Osteocyte (in vitro differentiated cells): Measurements from ENCODE around the gene PDE3A. TPM values are rescaled to one million over a fixed set of nuclear protein-coding genes. Genes with fewer than 3 reads are reported as not detected.

Source experiments
- DNase-seq: peaks from one replicate; pipeline ENCODE4 v3.0.0; 2021; ENCODE audit warnings: mixed read lengths; ENCODE audit not compliant: unreplicated experiment; ENCODE audit errors: extremely low spot score
- H3K27ac Mint-ChIP-seq: one replicate; pipeline ENCODE4 v1.8.0; 2021; ENCODE audit warnings: mild to moderate bottlenecking, mixed read lengths; ENCODE audit not compliant: unreplicated experiment
- H3K27me3 Mint-ChIP-seq: one replicate; pipeline ENCODE4 v1.8.0; 2021; ENCODE audit warnings: mixed read lengths; ENCODE audit not compliant: unreplicated experiment
- H3K36me3 Mint-ChIP-seq: one replicate; pipeline ENCODE4 v1.8.0; 2021; ENCODE audit warnings: mixed read lengths; ENCODE audit not compliant: unreplicated experiment
- H3K4me1 Mint-ChIP-seq: one replicate; pipeline ENCODE4 v1.8.0; 2021; ENCODE audit warnings: mixed read lengths; ENCODE audit not compliant: unreplicated experiment
- H3K4me3 Mint-ChIP-seq: one replicate; pipeline ENCODE4 v1.8.0; 2021; ENCODE audit warnings: mild to moderate bottlenecking, moderate library complexity, mixed read lengths; ENCODE audit not compliant: unreplicated experiment
- H3K9me3 Mint-ChIP-seq: one replicate; pipeline ENCODE4 v1.8.0; 2021; ENCODE audit warnings: mixed read lengths; ENCODE audit not compliant: unreplicated experiment
- total RNA-seq: library from RNA; stranded (reverse); gene quantifications from 2 replicates; pipeline ENCODE4 v1.2.1, GENCODE V29; 2021
- TF ChIP-seq, protein P1 (sequence below): fragments of 200-600 bp; sonication (generic); IDR thresholded peaks from 2 replicates; pipeline ENCODE4 v1.5.0; 2021; ENCODE audit warnings: antibody characterized with exemption, mild to moderate bottlenecking, moderate library complexity

Gene PDE3A
- total RNA-seq, 1 donor from 2014 or later = 27.8 TPM

DNA sequence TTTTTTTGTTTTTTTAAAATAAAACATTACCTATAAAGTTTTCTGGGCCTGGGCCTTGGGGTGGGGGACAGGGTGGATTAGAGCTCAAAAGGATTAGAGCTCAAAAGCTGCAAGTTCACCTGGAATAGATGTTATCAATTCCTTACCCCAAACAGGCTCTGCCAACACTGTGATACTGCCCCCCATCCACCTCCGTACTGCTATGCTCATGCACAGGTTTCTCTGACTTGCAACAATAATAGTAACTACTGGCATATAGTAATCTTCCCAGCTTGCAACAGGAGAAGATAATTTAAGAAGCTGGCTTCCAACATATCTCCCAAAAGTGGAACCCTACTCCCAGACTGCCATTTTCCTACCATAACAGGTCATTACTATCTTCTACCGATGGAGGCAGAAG lies 275.5 kb downstream of the PDE3A start:
- Mint-ChIP-seq H3K27ac (no peak overlapping the region), H3K4me3 (no peak overlapping the region), H3K4me1 (peaks cover 9% of the 10 kb centered on the region), H3K27me3 (no peaks in the 10 kb centered on the region), H3K36me3 (peaks cover 22% of the 10 kb centered on the region), H3K9me3 (no peaks in the 10 kb centered on the region)
- TF ChIP-seq, protein P1, sequence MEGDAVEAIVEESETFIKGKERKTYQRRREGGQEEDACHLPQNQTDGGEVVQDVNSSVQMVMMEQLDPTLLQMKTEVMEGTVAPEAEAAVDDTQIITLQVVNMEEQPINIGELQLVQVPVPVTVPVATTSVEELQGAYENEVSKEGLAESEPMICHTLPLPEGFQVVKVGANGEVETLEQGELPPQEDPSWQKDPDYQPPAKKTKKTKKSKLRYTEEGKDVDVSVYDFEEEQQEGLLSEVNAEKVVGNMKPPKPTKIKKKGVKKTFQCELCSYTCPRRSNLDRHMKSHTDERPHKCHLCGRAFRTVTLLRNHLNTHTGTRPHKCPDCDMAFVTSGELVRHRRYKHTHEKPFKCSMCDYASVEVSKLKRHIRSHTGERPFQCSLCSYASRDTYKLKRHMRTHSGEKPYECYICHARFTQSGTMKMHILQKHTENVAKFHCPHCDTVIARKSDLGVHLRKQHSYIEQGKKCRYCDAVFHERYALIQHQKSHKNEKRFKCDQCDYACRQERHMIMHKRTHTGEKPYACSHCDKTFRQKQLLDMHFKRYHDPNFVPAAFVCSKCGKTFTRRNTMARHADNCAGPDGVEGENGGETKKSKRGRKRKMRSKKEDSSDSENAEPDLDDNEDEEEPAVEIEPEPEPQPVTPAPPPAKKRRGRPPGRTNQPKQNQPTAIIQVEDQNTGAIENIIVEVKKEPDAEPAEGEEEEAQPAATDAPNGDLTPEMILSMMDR = no peak
- DNase-seq = no peak

DNA sequence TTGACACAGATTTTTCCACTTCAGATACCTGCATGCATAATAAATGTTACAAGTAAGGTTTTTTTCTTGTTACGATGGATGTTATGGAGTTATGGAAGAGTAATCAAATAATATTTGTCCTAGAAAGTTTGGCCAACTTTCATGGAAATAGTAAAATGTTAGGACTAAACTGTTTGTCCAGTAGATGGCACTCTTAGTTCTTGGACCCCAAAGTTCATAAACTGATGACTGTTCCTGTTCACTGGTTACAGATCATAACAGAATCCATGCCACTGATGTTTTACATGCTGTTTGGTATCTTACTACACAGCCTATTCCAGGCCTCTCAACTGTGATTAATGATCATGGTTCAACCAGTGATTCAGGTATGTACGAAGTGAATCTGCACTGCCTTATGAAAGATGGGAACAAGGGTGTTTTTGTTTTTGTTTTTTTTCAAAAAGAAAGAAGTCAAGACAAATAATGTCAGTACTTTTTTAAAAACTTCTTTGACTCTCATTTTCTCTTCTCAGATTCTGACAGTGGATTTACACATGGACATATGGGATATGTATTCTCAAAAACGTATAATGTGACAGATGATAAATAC lies 278.0 kb downstream of the PDE3A start:
- peak overlapping the region; percentile 27 for H3K27ac Mint-ChIP-seq
- no peaks in the 10 kb centered on the region for H3K27me3 Mint-ChIP-seq
- peaks cover 2% of the 10 kb centered on the region for H3K4me1 Mint-ChIP-seq
- no peak overlapping the region for H3K4me3 Mint-ChIP-seq
- TF ChIP-seq, protein P1 = peak; percentile 72
- peaks cover 20% of the 10 kb centered on the region for H3K36me3 Mint-ChIP-seq
- DNase-seq = no peak
- no peaks in the 10 kb centered on the region for H3K9me3 Mint-ChIP-seq

DNA sequence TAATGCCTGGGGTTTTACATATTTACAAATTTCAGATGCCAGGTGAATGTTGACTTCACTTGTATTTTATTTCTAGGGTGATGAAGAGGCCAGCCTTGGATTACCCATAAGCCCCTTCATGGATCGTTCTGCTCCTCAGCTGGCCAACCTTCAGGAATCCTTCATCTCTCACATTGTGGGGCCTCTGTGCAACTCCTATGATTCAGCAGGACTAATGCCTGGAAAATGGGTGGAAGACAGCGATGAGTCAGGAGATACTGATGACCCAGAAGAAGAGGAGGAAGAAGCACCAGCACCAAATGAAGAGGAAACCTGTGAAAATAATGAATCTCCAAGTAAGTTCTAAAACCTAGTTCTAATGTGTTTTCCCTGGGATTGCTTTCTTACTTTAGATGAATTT lies 285.5 kb downstream of the PDE3A start:
- DNase-seq = no peak
- H3K36me3 Mint-ChIP-seq = peaks cover 50% of the 10 kb centered on the region
- no peaks in the 10 kb centered on the region for H3K27me3 Mint-ChIP-seq
- H3K4me3 Mint-ChIP-seq = no peak overlapping the region
- no peaks in the 10 kb centered on the region for H3K4me1 Mint-ChIP-seq
- TF ChIP-seq, protein P1 = no peak
- no peak overlapping the region for H3K27ac Mint-ChIP-seq
- no peaks in the 10 kb centered on the region for H3K9me3 Mint-ChIP-seq

DNA sequence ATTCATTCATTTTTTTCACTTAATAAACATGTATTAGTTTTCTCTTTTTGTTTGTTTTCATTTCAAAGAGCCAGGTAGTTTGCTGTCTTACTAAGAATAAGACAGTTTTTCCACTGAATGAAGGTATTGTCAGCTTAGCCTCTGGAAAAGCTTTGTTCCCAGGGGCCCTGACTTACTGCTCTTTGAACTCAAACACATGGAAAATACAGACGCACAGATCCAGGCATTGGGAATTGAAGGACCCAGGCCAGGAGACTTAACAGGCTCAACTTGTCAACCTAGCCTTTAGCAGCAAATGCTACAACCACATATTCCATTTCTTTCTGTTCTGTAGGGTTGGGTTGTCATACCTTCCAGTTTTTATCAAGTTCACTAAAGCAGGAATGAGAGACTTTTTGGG lies 288.3 kb downstream of the PDE3A start:
- Mint-ChIP-seq H3K36me3 (peaks cover 69% of the 10 kb centered on the region), H3K27me3 (no peaks in the 10 kb centered on the region), H3K4me1 (no peaks in the 10 kb centered on the region), H3K4me3 (no peak overlapping the region), H3K27ac (no peak overlapping the region), H3K9me3 (peaks cover 14% of the 10 kb centered on the region)
- DNase-seq = no peak
- TF ChIP-seq, protein P1 = no peak

DNA sequence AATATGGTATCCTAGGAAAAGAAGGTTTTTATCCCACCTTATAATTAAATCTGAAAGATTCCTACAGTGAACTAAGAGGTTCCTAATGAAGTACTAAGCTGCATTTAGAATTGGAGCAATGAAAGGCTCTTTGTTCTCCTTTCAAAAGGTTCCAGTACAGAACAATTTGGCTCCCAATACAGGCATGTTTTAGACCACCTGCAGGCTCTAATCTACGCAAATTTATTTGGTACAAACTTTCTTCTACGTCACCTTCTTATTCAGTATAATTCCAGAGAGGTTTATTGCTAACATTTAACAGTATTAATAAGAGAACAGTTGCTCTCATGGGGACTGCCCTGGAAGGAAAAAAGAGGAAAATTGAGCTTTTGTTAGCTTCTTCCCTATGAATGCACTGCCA lies 289.2 kb downstream of the PDE3A start:
- peaks cover 20% of the 10 kb centered on the region for H3K9me3 Mint-ChIP-seq
- TF ChIP-seq, protein P1 = no peak
- H3K36me3 Mint-ChIP-seq = peaks cover 76% of the 10 kb centered on the region

More for the DNA sequence above, 289.2 kb downstream of the PDE3A start:
- Mint-ChIP-seq H3K4me1 (no peaks in the 10 kb centered on the region), H3K27ac (no peak overlapping the region), H3K4me3 (no peak overlapping the region), H3K27me3 (no peaks in the 10 kb centered on the region)
- no peak for DNase-seq
